Thyroid gland (tissue), 4 donors: Measurements from ENCODE around the gene CATSPERZ. TPM values are rescaled to one million over a fixed set of nuclear protein-coding genes. Genes with fewer than 3 reads are reported as not detected.

Source experiments
- DNase-seq, 2 donors: peaks; one replicate each; pipeline ENCODE4 v3.0.0-alpha.2; 2019
- H3K27ac ChIP-seq, 3 donors: fragments of 200-600 bp; sonication (generic); 1 replicate in 2 of 3; 2 replicates in 1 of 3; pipeline ENCODE4 v1.5.1; 2016 to 2019; ENCODE audit warnings: mild to moderate bottlenecking in 1 of 3, moderate library complexity in 1 of 3
- H3K27me3 ChIP-seq: fragments of 200-600 bp; sonication (generic); one replicate; pipeline ENCODE4 v1.5.1; 2019
- H3K36me3 ChIP-seq, 2 donors: fragments of 200-600 bp; sonication (generic); one replicate each; pipeline ENCODE4 v1.5.1; 2016 to 2019
- H3K4me1 ChIP-seq, 2 donors: fragments of 200-600 bp; sonication (generic); one replicate each; pipeline ENCODE4 v1.5.1; 2017 to 2019
- H3K4me3 ChIP-seq, 3 donors: fragments of 200-600 bp; sonication (generic); replicated peaks in 1 of 3; 1 replicate in 2 of 3; 2 replicates in 1 of 3; pipeline ENCODE4 v1.5.1; 2016; ENCODE audit warnings: mild to moderate bottlenecking in 1 of 3
- H3K9me3 ChIP-seq: fragments of 200-600 bp; sonication (generic); one replicate; pipeline ENCODE4 v1.5.1; 2017
- CTCF ChIP-seq, 6 experiments: fragments of 200-600 bp in 3 of 6; fragments of 450-650 bp in 3 of 6; sonication (generic) in 3 of 6; IDR thresholded peaks; one replicate each; pipeline ENCODE4 v1.5.1; 2016 to 2019; ENCODE audit warnings: antibody characterized with exemption in 6 of 6, mild to moderate bottlenecking in 2 of 6, inconsistent platforms in 1 of 6, moderate library complexity in 1 of 6
- POLR2A ChIP-seq, 2 donors: fragments of 450-650 bp; IDR thresholded peaks; one replicate each; pipeline ENCODE4 v1.6.1; 2017; ENCODE audit warnings: antibody characterized with exemption in 2 of 2, mild to moderate bottlenecking in 2 of 2, moderate library complexity in 1 of 2
- WGBS, 2 donors: methylation state at CpG; one replicate each; pipeline ENCODE4 v1.1.5; 2017; 5-methylcytosine and 5-hydroxymethylcytosine counted together
- intact Hi-C: fragments of 100-400 bp; cut with DNase I; formaldehyde crosslinking; loops from one replicate; pipeline ENCODE4 v1.15.1; 2023
- total RNA-seq, 4 donors: library from RNA; depleted of rRNA; stranded (reverse); fragments of >200 nt; gene quantifications; one replicate each; pipeline ENCODE4 v1.2.3, GENCODE V29; 2016

The CATSPERZ gene
- total RNA-seq, 4 donors from 2014 or later, result 1.0 to 3.1 TPM; not detected in 2

GRCh38 chr11:64317325-64317960 is 17.3 kb downstream of the CATSPERZ start, which contains the start of gene TRMT112:
TRMT112 (minus strand) TSS chr11:64317559; CDS start chr11:64317526, 33 bp downstream.
- 0% methylated on average over 20 to 31 of the region's 43 CpGs for WGBS, 2 donors
- intact Hi-C loops, result no loop called here
- Histone ChIP-seq H3K27me3 (no peaks in the 10 kb centered on the region), H3K4me3 (peak within 1 kb of the TSS; percentile 81 to 95 (median 90)), H3K9me3 (no peaks in the 10 kb centered on the region), H3K4me1 (peaks cover 15 to 41% of the 10 kb centered on the region in 2 donors), H3K27ac (peak within 1 kb of the TSS; percentile 97 to 100 (median 99)), H3K36me3 (peaks cover 11 to 23% of the 10 kb centered on the region in 2 donors)
- peak; percentile 99 for DNase-seq
- TF ChIP-seq POLR2A (IDR thresholded peaks at IDR 0.05) (peak in 1 of 2 donors; percentile 85), CTCF (IDR thresholded peaks at IDR 0.05) (no peak)

- H3K27me3 ChIP-seq, result no peaks in the 10 kb centered on the region
- DNase-seq, result peak; percentile 97
- intact Hi-C loops, result no loop called here
- WGBS, 2 donors, result 0 to 1% methylated on average over 28 to 29 of the region's 61 CpGs
- peaks cover 11 to 23% of the 10 kb centered on the region in 2 donors for H3K36me3 ChIP-seq
- peak; percentile 80 to 97 for TF ChIP-seq POLR2A (IDR thresholded peaks at IDR 0.05)
- TF ChIP-seq CTCF (IDR thresholded peaks at IDR 0.05), result peak in 4 of 6 experiments; percentile 18 to 58 (median 41)
- H3K27ac ChIP-seq, result peak within 1 kb of the TSS; percentile 97 to 100 (median 99)
- H3K9me3 ChIP-seq, result no peaks in the 10 kb centered on the region
- H3K4me3 ChIP-seq, result peak within 1 kb of the TSS; percentile 81 to 95 (median 90)
- H3K4me1 ChIP-seq, result peaks cover 15 to 47% of the 10 kb centered on the region in 2 donors
These were observed 18.0 kb downstream of the CATSPERZ start, which contains the start of gene PRDX5 for GRCh38 chr11:64317961-64318765. PRDX5 (plus strand) TSS chr11:64318121; CDS start chr11:64318216, 95 bp downstream.

GRCh38 chr11:64318766-64319761 is 18.9 kb downstream of the CATSPERZ start:
- no peaks in the 10 kb centered on the region for H3K27me3 ChIP-seq
- intact Hi-C loops, result no loop called here
- peak in 1 of 2 donors; percentile 36 for DNase-seq
- H3K4me3 ChIP-seq, result peak overlapping the region in 2 of 3 donors; percentile 68 to 95
- TF ChIP-seq CTCF (IDR thresholded peaks at IDR 0.05) (no peak), POLR2A (IDR thresholded peaks at IDR 0.05) (no peak)
- 25 to 29% methylated on average over 16 to 19 of the region's 19 CpGs for WGBS, 2 donors
- H3K4me1 ChIP-seq, result peaks cover 15 to 47% of the 10 kb centered on the region in 2 donors
- H3K36me3 ChIP-seq, result peaks cover 11 to 22% of the 10 kb centered on the region in 2 donors
- peak overlapping the region; percentile 97 to 100 (median 99) for H3K27ac ChIP-seq
- H3K9me3 ChIP-seq, result no peaks in the 10 kb centered on the region

- no peaks in the 10 kb centered on the region for H3K9me3 ChIP-seq
- WGBS, 2 donors, result 89 to 96% methylated on average over 7 of the region's 7 CpGs
- intact Hi-C loops, result no loop called here
- no peaks in the 10 kb centered on the region for H3K27me3 ChIP-seq
- no peak for DNase-seq
- no peak overlapping the region for H3K4me3 ChIP-seq
- H3K4me1 ChIP-seq, result peaks cover 15 to 51% of the 10 kb centered on the region in 2 donors
- H3K27ac ChIP-seq, result peak overlapping the region; percentile 54 to 81 (median 72)
- no peak for TF ChIP-seq CTCF (IDR thresholded peaks at IDR 0.05)
- no peak for TF ChIP-seq POLR2A (IDR thresholded peaks at IDR 0.05)
- H3K36me3 ChIP-seq, result peaks cover 0 to 7% of the 10 kb centered on the region in 2 donors
These were observed 20.4 kb downstream of the CATSPERZ start for GRCh38 chr11:64320556-64320955.
